Activated CD4-positive, alpha-beta T cell treated with anti-CD3 and anti-CD28 coated beads, Interleukin-10, Interleukin-2, amounts not matched to agents 100 ng/mL and 50 ng/mL, durations not matched to agents 16 hours and 8 hours (primary cell): ENCODE data around the gene UQCC5.

Experiments used
- DNase-seq: peaks from one replicate; pipeline ENCODE4 v3.0.0-alpha.2; 2020

Gene UQCC5, protein sequence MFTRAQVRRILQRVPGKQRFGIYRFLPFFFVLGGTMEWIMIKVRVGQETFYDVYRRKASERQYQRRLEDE

DNA sequence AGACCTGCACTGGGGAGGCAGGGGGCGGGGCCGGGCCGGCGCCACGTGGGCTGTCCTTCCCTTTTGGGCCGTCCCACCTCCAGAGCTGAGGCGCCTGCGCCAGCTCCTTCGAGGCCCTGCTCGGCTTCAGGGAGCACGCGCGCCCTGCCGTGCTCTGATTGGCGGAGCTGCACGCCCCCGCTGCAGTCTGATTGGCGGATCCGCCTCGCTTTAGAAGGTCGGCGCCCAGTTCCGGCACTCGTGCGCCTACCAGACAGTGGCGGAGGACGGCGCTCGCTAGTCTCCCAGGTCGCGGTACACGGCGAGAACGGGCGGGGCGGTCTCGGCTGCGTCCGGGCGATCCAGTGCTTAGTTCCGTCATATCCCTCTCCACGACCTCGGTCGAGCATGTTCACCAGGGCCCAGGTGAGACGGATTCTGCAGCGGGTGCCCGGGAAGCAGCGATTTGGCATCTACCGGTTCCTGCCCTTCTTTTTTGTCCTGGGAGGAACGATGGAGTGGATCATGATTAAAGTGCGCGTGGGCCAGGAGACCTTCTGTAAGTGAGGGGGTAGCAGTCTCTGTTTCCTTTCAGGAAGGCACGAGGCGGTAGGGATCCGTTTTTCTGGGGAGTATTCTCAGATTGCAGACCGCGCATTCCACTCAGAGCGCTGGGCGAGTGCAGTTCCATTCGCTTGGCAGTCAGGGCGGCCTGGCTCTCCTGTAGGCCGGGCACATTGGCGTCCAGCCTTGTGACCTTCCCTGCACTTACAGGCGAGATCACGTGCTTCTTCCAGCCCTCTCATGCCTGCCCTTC is at the start of gene UQCC5:
TSS of gene UQCC5 (plus strand) at position 237 of the 796 bp plus-strand sequence. CDS start at position 388, 151 bp downstream.
- peak; percentile 100 for DNase-seq

DNA sequence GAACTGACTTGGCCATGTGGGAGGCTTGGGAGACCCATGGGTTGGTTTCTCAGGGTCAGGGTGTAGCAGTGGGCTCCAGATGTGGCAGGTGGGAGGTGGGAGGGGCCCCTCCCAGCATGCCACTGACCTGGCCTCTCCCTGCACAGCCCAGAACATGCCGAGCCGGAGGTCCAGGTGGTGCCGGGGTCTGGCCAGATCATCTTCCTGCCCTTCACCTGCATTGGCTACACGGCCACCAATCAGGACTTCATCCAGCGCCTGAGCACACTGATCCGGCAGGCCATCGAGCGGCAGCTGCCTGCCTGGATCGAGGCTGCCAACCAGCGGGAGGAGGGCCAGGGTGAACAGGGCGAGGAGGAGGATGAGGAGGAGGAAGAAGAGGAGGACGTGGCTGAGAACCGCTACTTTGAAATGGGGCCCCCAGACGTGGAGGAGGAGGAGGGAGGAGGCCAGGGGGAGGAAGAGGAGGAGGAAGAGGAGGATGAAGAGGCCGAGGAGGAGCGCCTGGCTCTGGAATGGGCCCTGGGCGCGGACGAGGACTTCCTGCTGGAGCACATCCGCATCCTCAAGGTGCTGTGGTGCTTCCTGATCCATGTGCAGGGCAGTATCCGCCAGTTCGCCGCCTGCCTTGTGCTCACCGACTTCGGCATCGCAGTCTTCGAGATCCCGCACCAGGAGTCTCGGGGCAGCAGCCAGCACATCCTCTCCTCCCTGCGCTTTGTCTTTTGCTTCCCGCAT is 49.2 kb upstream of the UQCC5 start:
- no peak for DNase-seq

- DNase-seq = no peak
Observed at GRCh38 chr3:52487788-52488691, 48.4 kb upstream of the UQCC5 start.

- no peak for DNase-seq
Observed at GRCh38 chr3:52488746-52489145, 47.7 kb upstream of the UQCC5 start.

- no peak for DNase-seq
Observed at GRCh38 chr3:52489453-52489852, 47.0 kb upstream of the UQCC5 start.

DNA sequence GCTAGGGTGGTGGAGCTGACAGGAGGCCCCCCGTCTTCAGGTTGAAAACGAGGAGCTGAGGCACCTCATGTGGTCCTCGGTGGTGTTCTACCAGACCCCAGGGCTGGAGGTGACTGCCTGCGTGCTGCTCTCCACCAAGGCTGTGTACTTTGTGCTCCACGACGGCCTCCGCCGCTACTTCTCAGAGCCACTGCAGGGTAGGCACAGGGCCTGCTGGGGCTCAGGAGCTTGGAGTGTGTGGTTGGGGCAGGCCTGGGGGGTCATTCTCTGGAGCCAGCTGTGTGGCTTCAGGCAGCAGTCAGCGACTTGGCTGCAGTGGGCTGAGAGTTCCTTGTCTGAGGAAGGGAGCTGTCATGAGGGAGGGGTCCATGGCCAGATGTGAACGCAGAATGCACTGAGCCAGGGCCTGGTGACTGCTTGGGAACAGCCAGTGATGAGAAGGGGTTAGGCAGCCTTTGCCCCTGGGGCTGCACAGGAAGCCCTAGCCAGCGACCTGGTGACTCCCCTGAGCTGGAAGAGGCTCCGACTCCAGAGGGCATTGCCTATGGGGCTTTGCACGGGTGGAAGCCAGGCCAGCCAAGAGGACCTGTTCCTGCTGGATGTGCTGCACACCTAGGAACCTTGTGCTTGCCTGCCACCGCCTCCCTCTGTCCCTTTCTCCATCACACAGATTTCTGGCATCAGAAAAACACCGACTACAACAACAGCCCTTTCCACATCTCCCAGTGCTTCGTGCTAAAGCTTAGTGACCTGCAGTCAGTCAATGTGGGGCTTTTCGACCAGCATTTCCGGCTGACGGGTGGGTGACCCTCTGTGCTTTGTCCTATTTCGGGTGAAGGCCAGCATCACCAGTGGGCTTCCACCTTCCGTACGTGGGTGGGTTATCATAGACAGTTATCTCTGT is 46.1 kb upstream of the UQCC5 start:
- no peak for DNase-seq

DNA sequence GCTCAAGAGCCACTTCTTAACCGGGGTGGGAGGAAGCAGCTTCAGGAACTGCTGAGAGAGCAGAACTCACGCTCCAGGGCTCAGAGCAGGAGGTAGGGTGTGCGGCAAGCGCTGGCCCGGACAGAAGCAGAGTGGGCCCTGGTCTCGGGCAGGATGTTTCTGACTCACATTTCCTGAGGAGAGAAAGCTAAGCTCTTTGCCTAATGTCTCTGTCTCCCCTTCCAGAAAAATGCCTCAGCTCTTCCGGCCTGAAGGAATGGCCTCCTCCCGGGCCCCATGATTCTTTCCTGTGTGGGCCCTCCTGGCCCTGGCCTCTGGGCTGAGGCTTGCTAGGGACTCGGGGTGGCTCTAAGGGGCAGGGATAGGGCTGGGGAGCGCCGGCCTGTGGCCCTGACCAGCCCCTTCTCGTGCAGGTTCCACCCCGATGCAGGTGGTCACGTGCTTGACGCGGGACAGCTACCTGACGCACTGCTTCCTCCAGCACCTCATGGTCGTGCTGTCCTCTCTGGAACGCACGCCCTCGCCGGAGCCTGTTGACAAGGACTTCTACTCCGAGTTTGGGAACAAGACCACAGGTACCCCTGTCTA is 45.4 kb upstream of the UQCC5 start:
- no peak for DNase-seq

DNA sequence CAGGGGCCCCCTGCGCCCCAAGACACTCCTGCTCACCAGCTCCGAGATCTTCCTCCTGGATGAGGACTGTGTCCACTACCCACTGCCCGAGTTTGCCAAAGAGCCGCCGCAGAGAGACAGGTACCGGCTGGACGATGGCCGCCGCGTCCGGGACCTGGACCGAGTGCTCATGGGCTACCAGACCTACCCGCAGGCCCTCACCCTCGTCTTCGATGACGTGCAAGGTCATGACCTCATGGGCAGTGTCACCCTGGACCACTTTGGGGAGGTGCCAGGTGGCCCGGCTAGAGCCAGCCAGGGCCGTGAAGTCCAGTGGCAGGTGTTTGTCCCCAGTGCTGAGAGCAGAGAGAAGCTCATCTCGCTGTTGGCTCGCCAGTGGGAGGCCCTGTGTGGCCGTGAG is 44.3 kb upstream of the UQCC5 start:
- no peak for DNase-seq

- DNase-seq = no peak
Observed at GRCh38 chr3:52493232-52494017, 43.0 kb upstream of the UQCC5 start.

DNA sequence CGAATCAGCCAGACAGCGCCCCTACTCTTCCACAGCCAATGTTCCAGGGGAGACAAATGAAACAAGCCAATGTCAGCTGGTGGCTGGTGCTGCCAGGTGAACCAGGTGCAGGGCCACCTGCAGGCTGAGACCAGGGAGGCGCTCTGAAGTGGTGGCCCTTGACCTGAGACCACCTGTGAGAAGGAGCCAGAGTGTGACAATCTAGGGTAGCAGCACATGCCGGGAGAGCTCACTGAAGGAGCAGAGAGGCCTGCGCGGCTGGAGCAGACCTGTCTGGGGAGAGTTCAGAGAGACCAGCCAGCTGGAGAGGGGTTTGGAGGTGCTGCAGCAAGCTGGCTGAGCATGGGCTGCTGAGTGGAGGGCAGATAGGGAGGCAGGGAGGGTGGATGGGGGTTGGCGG is 42.0 kb upstream of the UQCC5 start:
- DNase-seq = no peak

- DNase-seq = no peak
Observed at GRCh38 chr3:52494886-52495495, 41.4 kb upstream of the UQCC5 start, which contains the start of gene STAB1. Gene STAB1, plus strand, starts transcription at chr3:52495338. Its CDS starts 76 bp downstream, at chr3:52495414.

DNA sequence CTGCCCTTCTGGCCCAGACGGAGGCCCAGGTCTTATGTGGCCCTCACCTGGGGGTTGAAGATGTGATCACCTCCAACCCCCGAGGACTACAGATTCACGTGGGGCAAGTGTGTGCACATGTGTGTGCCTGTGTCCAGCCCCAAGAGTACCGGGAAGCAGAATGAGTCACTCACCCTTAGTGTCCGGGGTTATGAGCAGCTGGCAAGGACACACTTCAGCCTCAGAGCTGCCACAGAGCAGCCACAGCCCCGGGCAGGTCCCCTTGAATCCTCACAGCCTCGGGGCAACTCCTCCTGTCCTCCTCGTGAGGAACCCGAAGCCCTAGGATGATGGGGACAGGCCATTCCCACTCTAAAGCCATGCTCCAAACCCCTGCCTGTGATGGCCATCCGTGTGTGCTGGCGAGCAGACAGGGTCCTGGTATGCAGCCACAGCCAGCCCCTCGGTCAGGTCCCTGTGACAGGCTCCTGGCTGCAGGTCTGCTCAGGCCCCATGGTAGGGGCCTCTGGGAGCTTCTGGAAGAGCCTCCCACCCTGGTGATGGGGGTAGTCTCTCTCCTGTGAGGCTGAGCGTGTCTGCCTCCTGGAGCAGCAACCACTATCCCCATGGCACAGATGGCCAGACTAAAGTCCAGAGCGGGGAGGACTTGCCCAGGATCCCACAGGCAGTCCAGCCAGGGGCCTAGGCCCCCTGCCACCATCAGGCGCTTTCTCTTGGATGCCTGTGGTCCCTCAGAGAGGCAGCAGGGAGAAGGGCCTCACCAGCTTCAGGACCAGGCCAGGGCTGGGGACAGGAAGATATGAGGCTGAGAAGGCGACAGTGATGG is 40.4 kb upstream of the UQCC5 start:
- no peak for DNase-seq

GRCh38 chr3:52498137-52499054 is 38.0 kb upstream of the UQCC5 start:
- DNase-seq = no peak

DNA sequence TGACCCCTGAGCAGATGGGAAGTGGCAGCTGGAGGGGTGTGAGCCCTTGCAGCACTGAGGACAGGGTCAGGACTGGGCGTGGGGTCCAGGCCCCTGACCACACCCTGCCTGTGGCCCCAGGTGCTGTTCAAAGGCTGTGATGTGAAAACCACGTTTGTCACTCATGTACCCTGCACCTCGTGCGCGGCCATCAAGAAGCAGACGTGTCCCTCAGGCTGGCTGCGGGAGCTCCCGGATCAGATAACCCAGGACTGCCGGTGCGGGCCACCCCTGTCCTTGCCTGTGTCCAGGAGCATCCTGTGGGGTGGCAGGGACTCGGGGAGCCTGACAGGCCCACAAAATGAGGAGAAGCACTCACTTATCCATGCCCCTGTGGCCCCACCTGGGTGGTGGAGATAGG is 35.4 kb upstream of the UQCC5 start:
- no peak for DNase-seq

GRCh38 chr3:52502001-52502400 is 34.4 kb upstream of the UQCC5 start:
- DNase-seq = no peak

- no peak for DNase-seq
Observed at GRCh38 chr3:52502808-52503350, 33.5 kb upstream of the UQCC5 start.

DNA sequence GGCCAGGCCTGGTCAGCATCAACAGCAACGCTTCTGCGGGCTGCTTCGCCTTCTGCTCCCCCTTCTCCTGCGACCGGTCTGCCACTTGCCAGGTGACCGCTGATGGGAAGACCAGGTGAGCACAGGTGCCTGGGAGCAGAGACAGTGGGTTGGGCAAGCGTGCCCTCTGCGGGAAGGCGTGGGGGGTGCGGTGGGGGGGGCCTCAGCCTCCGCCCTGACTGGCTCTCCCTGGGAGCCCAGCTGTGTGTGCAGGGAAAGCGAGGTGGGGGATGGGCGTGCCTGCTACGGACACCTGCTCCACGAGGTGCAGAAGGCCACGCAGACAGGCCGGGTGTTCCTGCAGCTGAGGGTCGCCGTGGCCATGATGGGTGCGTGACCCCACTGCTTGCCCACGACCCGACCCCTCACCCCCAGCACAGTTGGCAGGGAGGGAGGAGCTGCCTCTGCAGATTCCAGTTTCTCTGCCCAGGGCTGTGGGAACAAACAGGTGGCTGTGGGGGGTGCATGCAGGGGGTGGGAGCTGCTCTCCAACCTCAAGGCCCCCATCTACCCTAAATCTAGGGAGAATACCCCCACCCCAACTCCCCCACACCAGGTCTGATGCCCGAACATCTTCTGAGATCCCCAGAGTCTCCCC is 32.5 kb upstream of the UQCC5 start:
- no peak for DNase-seq
